H1 (cell line): ENCODE data around the gene ZNF490. TPM values are rescaled to one million over a fixed set of nuclear protein-coding genes. Genes with fewer than 3 reads are reported as not detected.

ENCODE experiments used
- POU5F1 ChIP-seq: IDR thresholded peaks from 2 replicates; pipeline ENCODE4 v1.6.1; 2011; ENCODE audit warnings: low read depth, mild to moderate bottlenecking, low read length, moderate library complexity
- polyA plus RNA-seq, 7 experiments: library from polyadenylated mRNA; depleted of rRNA in 3 of 7; stranded (reverse) in 5 of 7; unstranded in 2 of 7; fragments of >200 nt in 5 of 7; fragments of 200-250 nt in 2 of 7; gene quantifications; 1 replicate in 5 of 7; 2 replicates in 1 of 7; 4 replicates in 1 of 7; pipeline versions ENCODE4 v1.2.1 to v1.2.3, GENCODE V29; 2011 to 2013; ENCODE audit warnings: missing spikeins in 2 of 7, mixed read lengths in 2 of 7
- total RNA-seq: library from RNA; stranded (reverse); fragmentation: NEBNext Ultra II Directional; extraction: Animal tissue kit (Norgen Biotek cat#: 25700); gene quantifications from 2 replicates; pipeline ENCODE4 v1.2.1, GENCODE V29; 2021

Gene ZNF490
- total and polyA plus RNA-seq, 2 of the 8 experiments (the other 6 are each of a cell fraction or from before 2014, with no cell fraction given), result 1.7 to 9.0 TPM

DNA sequence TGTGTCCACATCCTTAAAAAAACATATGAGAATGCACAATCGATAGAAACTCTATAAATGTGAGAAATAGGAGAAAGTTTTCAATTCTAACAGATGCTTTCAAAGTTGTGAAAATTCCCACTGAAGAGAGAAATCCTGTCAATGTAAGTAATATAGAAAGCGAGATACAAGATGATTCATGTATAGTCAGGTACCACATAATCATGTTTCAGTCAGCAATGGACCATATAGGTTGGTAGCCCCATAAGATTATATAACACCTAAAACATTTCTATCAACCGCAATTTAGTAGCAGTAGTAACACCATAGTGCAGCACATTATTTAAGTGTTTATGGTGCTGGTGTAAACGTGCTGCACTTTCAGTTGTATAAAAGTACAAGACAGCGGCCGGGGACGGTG is 18.6 kb upstream of the ZNF490 start (continued):
- no peak for TF ChIP-seq POU5F1
